ENCODE results near the gene SESN1.

Gene SESN1

GRCh38 chr6:109031416-109031815, 63.2 kb downstream of the SESN1 start:
- no peak for TF ChIP-seq CTCF (IDR thresholded peaks at IDR 0.05)
- Histone ChIP-seq H2AFZ (no peak overlapping the region), H3K4me3 (ENCODE audit: low read depth, low read length) (no peak overlapping the region), H3K9ac (no peak overlapping the region), H3K27me3 (ENCODE audit: control insufficient read depth, insufficient read depth, low read length) (no peaks in the 10 kb centered on the region), H3K9me3 (ENCODE audit: control insufficient read depth, low read length) (no peaks in the 10 kb centered on the region), H3K4me2 (ENCODE audit: low read length) (no peak overlapping the region), H3K27ac (no peak overlapping the region), H3K79me2 (peaks cover 44% of the 10 kb centered on the region), H3K4me1 (peaks cover 2% of the 10 kb centered on the region), H3K36me3 (ENCODE audit: control insufficient read depth, insufficient read depth, low read length) (no peaks in the 10 kb centered on the region)

- Histone ChIP-seq H2AFZ (no peak overlapping the region), H3K9ac (no peak overlapping the region), H3K4me2 (ENCODE audit: low read length) (no peak overlapping the region), H3K4me1 (peaks cover 8% of the 10 kb centered on the region), H3K79me2 (peaks cover 36% of the 10 kb centered on the region), H3K9me3 (ENCODE audit: control insufficient read depth, low read length) (no peaks in the 10 kb centered on the region), H3K27ac (no peak overlapping the region), H3K27me3 (ENCODE audit: control insufficient read depth, insufficient read depth, low read length) (no peaks in the 10 kb centered on the region), H3K36me3 (ENCODE audit: control insufficient read depth, insufficient read depth, low read length) (no peaks in the 10 kb centered on the region), H3K4me3 (ENCODE audit: low read depth, low read length) (no peak overlapping the region)
- TF ChIP-seq CTCF (IDR thresholded peaks at IDR 0.05) = no peak
Observed at GRCh38 chr6:109029313-109029712, 65.3 kb downstream of the SESN1 start.

- peaks cover 36% of the 10 kb centered on the region for H3K79me2 ChIP-seq
- H3K27ac ChIP-seq = no peak overlapping the region
- H3K9ac ChIP-seq = no peak overlapping the region
Observed at GRCh38 chr6:109028439-109028838, 66.2 kb downstream of the SESN1 start.

GRCh38 chr6:109027964-109028363, 66.7 kb downstream of the SESN1 start:
- no peaks in the 10 kb centered on the region for H3K27me3 ChIP-seq (ENCODE audit: control insufficient read depth, insufficient read depth, low read length)
- no peaks in the 10 kb centered on the region for H3K36me3 ChIP-seq (ENCODE audit: control insufficient read depth, insufficient read depth, low read length)
- no peak overlapping the region for H3K4me3 ChIP-seq (ENCODE audit: low read depth, low read length)
- no peak overlapping the region for H3K9ac ChIP-seq
- no peak overlapping the region for H3K27ac ChIP-seq
- no peak overlapping the region for H3K4me2 ChIP-seq (ENCODE audit: low read length)
- no peak overlapping the region for H2AFZ ChIP-seq
- H3K9me3 ChIP-seq (ENCODE audit: control insufficient read depth, low read length) = no peaks in the 10 kb centered on the region
- peaks cover 34% of the 10 kb centered on the region for H3K79me2 ChIP-seq
- TF ChIP-seq CTCF (IDR thresholded peaks at IDR 0.05) = no peak
- H3K4me1 ChIP-seq = peaks cover 12% of the 10 kb centered on the region

More at GRCh38 chr6:109028439-109028838, 66.2 kb downstream of the SESN1 start:
- Histone ChIP-seq H3K27me3 (ENCODE audit: control insufficient read depth, insufficient read depth, low read length) (no peaks in the 10 kb centered on the region), H3K36me3 (ENCODE audit: control insufficient read depth, insufficient read depth, low read length) (no peaks in the 10 kb centered on the region), H2AFZ (no peak overlapping the region), H3K4me1 (peaks cover 10% of the 10 kb centered on the region), H3K9me3 (ENCODE audit: control insufficient read depth, low read length) (no peaks in the 10 kb centered on the region), H3K4me2 (ENCODE audit: low read length) (no peak overlapping the region), H3K4me3 (ENCODE audit: low read depth, low read length) (no peak overlapping the region)
- no peak for TF ChIP-seq CTCF (IDR thresholded peaks at IDR 0.05)

- no peak for TF ChIP-seq CTCF (IDR thresholded peaks at IDR 0.05)
- Histone ChIP-seq H3K4me2 (ENCODE audit: low read length) (no peak overlapping the region), H3K9me3 (ENCODE audit: control insufficient read depth, low read length) (no peaks in the 10 kb centered on the region), H3K27ac (no peak overlapping the region), H3K4me1 (peaks cover 17% of the 10 kb centered on the region), H3K79me2 (peaks cover 26% of the 10 kb centered on the region), H3K36me3 (ENCODE audit: control insufficient read depth, insufficient read depth, low read length) (no peaks in the 10 kb centered on the region), H3K9ac (no peak overlapping the region), H3K27me3 (ENCODE audit: control insufficient read depth, insufficient read depth, low read length) (no peaks in the 10 kb centered on the region), H2AFZ (no peak overlapping the region), H3K4me3 (ENCODE audit: low read depth, low read length) (no peak overlapping the region)
Observed at GRCh38 chr6:109025639-109026038, 69.0 kb downstream of the SESN1 start.

Measured in parathyroid adenoma (tissue), 2 donors.